GM12874 (cell line): ENCODE data around the gene DACH1.

Experiments
- CTCF ChIP-seq: IDR thresholded peaks from 2 replicates; pipeline ENCODE4 v1.5.1; 2011; ENCODE audit warnings: low read depth, mild to moderate bottlenecking, control low read depth, low read length, moderate library complexity; ENCODE audit not compliant: insufficient read depth

The DACH1 gene

GRCh38 chr13:71685072-71685471, 181.9 kb downstream of the DACH1 start:
- TF ChIP-seq CTCF, result no peak

- TF ChIP-seq CTCF, result no peak
Observed at GRCh38 chr13:71681901-71682613, 184.9 kb downstream of the DACH1 start.

DNA sequence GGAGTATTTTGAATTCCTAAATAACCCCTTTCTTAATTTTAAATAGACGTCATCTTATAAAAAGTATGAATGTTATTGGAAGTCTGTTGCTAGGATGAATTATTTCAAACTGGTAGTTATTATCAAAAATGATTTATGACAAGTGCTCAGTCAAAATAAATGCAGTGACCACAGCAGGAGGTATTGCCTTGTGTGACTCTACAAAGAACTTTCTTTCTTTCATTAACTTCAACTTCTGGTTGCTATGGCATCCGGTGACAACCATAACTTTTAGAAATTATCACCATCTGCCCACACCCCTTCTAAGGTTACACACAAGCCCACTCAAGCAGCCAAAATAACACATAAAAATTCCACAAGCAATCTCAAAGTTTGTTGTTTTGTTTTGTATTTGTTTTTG, 189.9 kb downstream of the DACH1 start:
- no peak for TF ChIP-seq CTCF

DNA sequence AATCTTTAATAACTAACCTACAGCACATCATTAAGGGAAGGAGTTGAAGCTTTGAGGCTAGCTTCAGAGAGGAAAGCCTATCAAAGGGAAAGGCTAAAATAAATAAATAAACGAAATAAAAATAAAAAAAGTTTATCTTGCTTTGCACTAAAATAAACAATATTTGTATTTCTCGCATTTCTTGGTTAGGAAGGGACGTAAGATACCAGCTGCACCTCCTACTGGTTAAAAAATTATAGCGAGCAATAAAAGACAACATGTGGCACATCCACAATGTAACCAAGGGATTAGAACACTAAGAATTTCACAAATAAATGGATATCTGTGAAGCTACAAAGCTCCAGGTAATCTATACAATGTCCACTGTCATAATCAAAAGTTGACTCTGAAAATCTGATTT, 194.5 kb downstream of the DACH1 start:
- no peak for TF ChIP-seq CTCF

- TF ChIP-seq CTCF, result no peak
Observed at GRCh38 chr13:71663431-71663830, 203.6 kb downstream of the DACH1 start.

DNA sequence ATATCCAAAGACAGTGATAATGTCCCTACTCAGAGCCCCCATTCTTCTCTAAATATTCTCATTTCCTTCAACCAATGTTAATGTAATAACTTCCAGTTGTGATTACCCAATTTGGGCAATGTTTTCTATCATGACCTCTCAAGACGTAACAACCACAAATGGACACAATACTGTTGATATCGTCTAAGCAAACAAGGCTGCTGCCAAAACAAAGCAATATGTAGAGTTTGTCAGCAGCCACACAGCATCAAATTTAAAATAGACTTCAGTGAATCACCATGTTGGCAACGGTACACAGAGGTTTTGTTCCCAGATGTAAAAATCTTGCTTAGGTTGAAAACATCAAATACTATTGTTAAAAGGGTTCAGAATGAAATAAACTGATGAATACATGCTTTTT, 205.1 kb downstream of the DACH1 start:
- no peak for TF ChIP-seq CTCF

- TF ChIP-seq CTCF, result no peak
Observed at GRCh38 chr13:71659404-71659803, 207.6 kb downstream of the DACH1 start.
